RWPE1 (cell line): Measurements from ENCODE around the gene BCAR3.
"Not testable (repeated sequence)": the region's sequence is repeated elsewhere in the genome, so short reads cannot be mapped to it uniquely, and the experiment has no call there.

Experiments used
- CTCF ChIA-PET: fragments of 350-600 bp; sonication (Branson Sonifier 250); formaldehyde crosslinking; extraction: SDS; loops from one replicate; lab custom pipeline; 2021; lab: Yijun Ruan, JAX
- POLR2A ChIA-PET: fragments of 400-600 bp; formaldehyde crosslinking; extraction: SDS; loops from one replicate; lab custom pipeline; 2020; ENCODE audit warnings: antibody characterized with exemption; ENCODE audit not compliant: low non-redundant PET; lab: Yijun Ruan, JAX
- DNase-seq: peaks from one replicate; pipeline ENCODE4 v3.0.0; 2012; ENCODE audit warnings: low spot score
- H3K27ac ChIP-seq: fragments of 450-650 bp; 2 replicates; pipeline ENCODE4 v1.5.1; 2017
- TF ChIP-seq, protein P1 (sequence below): fragments of 450-650 bp; conservative IDR thresholded peaks from 2 replicates; pipeline ENCODE4 v1.5.1; 2017; ENCODE audit warnings: low read depth, mild to moderate bottlenecking

BCAR3 gene

DNA sequence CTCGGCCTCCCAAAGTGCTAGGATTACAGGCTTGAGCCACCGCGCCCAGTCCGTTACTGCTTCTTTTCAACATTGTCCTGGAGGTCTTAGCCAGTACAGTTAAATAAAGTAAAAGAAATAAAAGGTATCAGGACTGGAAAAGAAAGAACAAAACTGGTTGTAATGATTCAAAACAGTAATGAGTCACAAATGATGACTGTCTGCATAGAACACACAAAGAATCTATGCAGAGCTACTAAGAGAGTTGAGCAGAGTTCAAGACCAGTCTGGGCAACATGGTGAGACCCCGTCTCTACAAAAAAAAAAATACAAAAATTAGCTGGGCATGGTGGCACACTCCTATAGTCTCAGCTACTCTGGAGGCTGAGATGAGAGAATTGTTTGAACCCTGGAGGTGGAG is 23.4 kb downstream of the BCAR3 start:
- DNase-seq: no peak
- peak overlapping the region; percentile 45 for H3K27ac ChIP-seq
- TF ChIP-seq, protein P1, sequence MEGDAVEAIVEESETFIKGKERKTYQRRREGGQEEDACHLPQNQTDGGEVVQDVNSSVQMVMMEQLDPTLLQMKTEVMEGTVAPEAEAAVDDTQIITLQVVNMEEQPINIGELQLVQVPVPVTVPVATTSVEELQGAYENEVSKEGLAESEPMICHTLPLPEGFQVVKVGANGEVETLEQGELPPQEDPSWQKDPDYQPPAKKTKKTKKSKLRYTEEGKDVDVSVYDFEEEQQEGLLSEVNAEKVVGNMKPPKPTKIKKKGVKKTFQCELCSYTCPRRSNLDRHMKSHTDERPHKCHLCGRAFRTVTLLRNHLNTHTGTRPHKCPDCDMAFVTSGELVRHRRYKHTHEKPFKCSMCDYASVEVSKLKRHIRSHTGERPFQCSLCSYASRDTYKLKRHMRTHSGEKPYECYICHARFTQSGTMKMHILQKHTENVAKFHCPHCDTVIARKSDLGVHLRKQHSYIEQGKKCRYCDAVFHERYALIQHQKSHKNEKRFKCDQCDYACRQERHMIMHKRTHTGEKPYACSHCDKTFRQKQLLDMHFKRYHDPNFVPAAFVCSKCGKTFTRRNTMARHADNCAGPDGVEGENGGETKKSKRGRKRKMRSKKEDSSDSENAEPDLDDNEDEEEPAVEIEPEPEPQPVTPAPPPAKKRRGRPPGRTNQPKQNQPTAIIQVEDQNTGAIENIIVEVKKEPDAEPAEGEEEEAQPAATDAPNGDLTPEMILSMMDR: no peak
- POLR2A ChIA-PET: interaction anchor here (0.6 kb wide), 1 partner anchor 9 kb away, joined by 3 read pairs; no protein-coding TSS in a partner anchor
- CTCF ChIA-PET: no interaction called here

DNA sequence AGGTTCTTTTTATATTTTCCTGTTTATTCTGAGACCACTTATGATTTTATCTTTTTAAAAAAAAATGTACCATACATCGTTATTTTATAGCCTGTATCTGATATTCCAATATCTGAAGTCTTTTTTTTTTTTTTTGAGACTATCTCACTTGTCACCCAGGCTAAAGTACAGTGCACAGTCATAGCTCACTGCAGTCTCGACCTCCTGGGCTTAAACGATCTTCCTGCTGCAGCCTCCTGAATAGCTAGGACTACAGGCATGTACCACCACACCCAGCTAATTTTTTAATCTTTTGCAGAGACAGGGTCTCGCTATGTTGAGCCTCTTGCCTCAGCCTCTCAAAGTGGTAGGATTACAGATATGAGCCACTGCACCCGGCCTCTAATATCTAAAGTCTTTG is 25.1 kb downstream of the BCAR3 start:
- ChIA-PET CTCF (interaction anchor here (0.6 kb wide), 1 partner anchor 12 kb away, joined by 3 read pairs; no protein-coding TSS in a partner anchor), POLR2A (no interaction called here)
- DNase-seq: no peak
- TF ChIP-seq, protein P1: no peak
- no peak overlapping the region for H3K27ac ChIP-seq

DNA sequence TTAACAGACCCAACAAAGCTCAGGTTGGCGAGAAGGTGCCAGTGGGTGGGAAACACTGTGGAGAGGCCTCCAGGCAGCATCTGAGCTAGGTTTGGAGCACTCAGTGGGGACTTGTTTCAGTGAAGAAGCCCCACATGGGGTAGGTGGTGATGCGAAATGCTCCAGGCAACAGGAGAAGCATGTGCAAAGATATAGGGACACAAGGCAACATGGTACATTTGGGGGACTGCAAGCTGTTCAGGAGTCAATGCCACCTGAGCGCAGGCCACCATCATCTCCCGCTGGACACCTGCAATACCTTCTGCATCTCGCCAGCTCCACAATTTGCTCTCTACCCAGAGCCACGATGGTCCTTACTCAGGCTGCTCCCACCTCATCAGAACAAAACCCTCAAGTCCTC is 28.0 kb downstream of the BCAR3 start:
- CTCF ChIA-PET: no interaction called here
- TF ChIP-seq, protein P1: no peak
- DNase-seq: no peak
- peak overlapping the region; percentile 50 for H3K27ac ChIP-seq
- POLR2A ChIA-PET: no interaction called here

DNA sequence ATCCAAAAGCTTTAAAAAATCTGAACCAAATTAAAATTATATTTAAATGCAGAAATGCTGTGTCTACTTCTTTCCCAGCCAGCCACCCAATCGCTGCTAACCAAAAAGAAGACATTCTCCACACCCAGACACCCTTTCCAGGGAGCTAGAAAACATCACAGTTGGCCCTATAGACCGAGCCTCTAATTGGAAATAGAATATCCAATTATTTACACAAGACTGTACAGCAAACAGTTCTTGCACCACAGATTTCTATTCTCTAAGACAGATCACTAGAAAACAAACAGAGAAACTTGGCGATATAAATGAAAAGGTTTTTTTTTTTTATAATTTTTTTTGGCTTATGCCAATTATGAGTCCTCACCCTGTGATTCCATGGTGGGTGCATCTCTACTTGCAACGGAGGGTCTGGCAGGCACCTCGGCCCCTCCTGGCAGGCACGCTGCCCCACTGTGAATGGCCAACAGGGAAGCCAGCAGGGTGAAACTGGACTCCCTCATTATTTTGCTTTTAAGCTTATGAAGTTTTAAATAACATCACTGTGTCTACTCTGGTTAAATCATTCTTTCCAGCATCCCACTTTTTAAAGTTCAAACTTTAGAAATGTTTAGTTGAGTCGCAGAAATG is 29.2 kb downstream of the BCAR3 start:
- POLR2A ChIA-PET: no interaction called here

DNA sequence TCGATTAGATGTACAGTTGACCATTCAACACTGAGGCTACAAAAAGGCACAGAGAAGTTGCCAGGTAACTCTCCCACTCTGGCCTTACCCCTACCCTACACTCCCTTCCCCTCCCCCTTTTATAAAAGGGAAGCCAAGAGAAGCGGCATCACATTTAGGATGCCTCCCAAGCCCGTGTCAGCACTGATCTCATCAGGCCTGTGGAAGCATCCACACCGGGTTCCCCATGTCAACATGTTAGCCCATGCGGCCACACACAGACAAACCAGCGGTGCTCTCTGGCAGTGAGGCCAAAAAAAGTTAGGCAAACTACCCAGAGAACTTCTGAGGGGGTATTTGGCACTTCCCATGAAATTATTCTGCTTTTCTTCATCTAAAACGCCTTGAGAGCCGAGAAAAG is 29.9 kb downstream of the BCAR3 start:
- ChIA-PET CTCF (no interaction called here), POLR2A (no interaction called here)
- H3K27ac ChIP-seq: peak overlapping the region; percentile 37; the same call in 1 of the 2 replicates
- TF ChIP-seq, protein P1: no peak
- no peak for DNase-seq

More for the DNA sequence above, 29.2 kb downstream of the BCAR3 start:
- CTCF ChIA-PET: no interaction called here
- no peak for DNase-seq
- H3K27ac ChIP-seq: peak overlapping the region; percentile 45
- TF ChIP-seq, protein P1: no peak

DNA sequence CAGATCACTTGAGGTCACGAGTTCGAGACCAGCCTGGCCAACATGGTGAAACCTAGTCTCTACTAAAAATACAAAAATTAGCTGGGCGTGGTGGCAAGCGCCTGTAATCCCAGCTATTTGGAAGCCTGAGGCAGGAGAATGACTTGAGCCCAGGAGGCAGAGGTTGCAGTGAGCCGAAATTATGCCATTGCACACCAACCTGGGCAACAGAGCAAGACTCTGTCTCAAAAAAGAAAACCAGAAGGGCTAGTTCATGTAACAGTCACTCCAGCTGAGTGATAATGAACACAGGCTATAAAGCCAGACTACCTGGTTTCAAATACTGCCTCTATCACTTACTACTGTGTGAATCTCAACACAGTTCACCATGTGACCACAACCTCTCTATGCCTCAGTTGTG is 31.5 kb downstream of the BCAR3 start:
- H3K27ac ChIP-seq, POLR2A ChIA-PET, DNase-seq, CTCF ChIA-PET: not testable (repeated sequence)

DNA sequence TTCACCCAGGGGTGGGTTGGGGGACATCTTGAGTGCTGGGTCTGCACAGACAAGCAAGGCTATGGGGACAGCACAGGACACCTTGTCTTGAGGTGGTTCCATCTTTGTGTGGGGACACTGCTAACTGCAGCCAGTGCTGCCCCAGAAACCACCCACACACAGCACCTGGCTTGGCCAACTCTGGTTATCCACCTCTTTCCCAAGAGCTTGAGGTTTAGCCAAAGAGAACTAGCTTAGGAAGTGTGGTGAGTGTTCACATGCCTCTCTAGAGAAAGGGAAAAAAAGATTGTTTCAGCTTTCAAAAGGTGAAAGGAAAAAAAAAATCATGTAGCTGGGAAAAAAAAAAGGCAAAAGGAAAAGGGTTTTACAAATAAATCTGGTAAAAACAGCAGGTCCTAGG is 32.4 kb downstream of the BCAR3 start:
- ChIA-PET CTCF (interaction anchor here (0.8 to 1.4 kb wide), 2 partner anchors 11 to 164 kb away, joined by 3 read pairs; no protein-coding TSS in a partner anchor), POLR2A (no interaction called here)
- DNase-seq: no peak
- H3K27ac ChIP-seq: peak overlapping the region; percentile 66
- TF ChIP-seq, protein P1: no peak
